Sigmoid colon (tissue), 4 donors: Measurements from ENCODE around the gene CRTC2.

ENCODE experiments used
- CTCF ChIP-seq, 4 experiments: fragments of 450-650 bp in 3 of 4; fragments of 200-600 bp in 1 of 4; IDR thresholded peaks; one replicate each; pipeline ENCODE4 v1.5.1; 2016 to 2019; ENCODE audit warnings: antibody characterized with exemption in 4 of 4, mild to moderate bottlenecking in 3 of 4, moderate library complexity in 2 of 4
- EP300 ChIP-seq, 4 donors: sonication (generic); formaldehyde crosslinking; IDR thresholded peaks; one replicate each; pipeline ENCODE4 v1.6.1; 2017; ENCODE audit warnings: antibody characterized with exemption in 4 of 4
- POLR2A ChIP-seq, 2 donors: fragments of 450-650 bp; IDR thresholded peaks; one replicate each; pipeline ENCODE4 v1.6.1; 2016; ENCODE audit warnings: antibody characterized with exemption in 2 of 2, mild to moderate bottlenecking in 2 of 2, moderate library complexity in 2 of 2
- POLR2AphosphoS5 ChIP-seq, 4 donors: sonication (generic); formaldehyde crosslinking; IDR thresholded peaks; one replicate each; pipeline ENCODE4 v1.6.1; 2017; ENCODE audit warnings: antibody characterized with exemption in 4 of 4

GRCh38 chr1:153944005-153944826 lies 14.2 kb downstream of the CRTC2 start:
- TF ChIP-seq CTCF (IDR thresholded peaks at IDR 0.05): no peak
- no peak for TF ChIP-seq POLR2A (IDR thresholded peaks at IDR 0.05)
- TF ChIP-seq EP300 (IDR thresholded peaks at IDR 0.05): no peak
- TF ChIP-seq POLR2AphosphoS5 (IDR thresholded peaks at IDR 0.05): no peak
